NCI-H2107 treated with DMSO at 0.1 percent for 48 hours (cell line): ENCODE data around the gene TTC7B.

ENCODE experiments used
- DNase-seq: peaks from one replicate; lab custom pipeline; 2025; ENCODE audit not compliant: unreplicated experiment; lab: John Stamatoyannopoulos, UW

TTC7B gene

DNA sequence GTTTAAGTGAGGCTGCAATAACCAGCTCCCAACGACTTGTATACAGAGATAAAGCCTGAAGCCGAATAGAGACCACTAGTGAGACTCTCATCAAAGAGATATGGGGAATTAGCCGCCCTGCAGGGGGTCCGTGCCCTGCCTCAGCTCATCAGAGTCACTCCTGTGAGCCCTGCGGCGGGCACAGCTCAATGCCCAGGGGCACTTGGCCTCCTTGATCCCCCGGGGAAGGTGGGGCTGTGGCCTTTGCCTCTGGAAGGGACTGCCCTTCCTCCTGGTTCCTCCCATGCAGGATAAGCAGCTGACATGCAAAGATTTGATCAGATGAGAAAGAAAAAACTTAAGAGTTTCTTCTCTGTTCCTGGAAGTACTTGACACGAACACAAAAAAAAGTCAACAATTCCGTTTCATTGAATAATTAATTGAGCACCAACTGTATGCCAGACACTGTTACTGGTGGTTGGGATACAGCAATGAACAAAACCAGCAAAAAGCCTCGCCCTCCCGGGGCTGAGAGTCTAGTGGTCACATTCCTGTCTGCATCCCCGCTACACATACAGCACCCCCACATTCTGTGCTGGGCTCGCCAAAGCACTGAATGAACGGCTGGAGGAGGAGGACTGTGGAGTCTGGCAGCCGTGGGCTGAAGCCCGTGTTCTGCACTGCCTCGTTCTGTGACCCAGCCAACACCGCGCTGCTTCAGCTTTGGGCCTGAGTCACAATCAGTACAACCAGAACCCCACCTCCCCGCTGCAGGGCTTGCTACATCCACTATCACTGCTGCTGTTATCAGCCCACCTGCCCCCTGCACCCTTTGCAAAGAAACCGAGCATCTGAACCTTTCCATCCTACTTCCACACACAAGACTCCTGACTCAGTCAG lies 10.3 kb downstream of the TTC7B start:
- no peak for DNase-seq

DNA sequence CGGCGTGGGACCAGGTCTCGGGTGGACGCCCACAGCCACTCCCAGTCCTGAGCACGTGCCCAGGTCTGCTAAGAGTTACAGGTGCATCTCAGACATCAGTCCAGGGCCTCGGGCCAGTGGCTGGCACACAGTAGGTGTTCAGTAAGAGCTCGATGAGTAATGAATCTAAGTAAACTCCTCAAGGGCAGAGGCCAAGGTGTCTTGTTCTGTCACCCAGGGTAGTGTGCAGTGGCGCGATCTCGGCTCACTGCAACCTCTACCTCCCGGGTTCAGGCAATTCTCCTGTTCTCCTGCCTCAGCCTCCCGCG lies 11.2 kb downstream of the TTC7B start:
- no peak for DNase-seq

DNA sequence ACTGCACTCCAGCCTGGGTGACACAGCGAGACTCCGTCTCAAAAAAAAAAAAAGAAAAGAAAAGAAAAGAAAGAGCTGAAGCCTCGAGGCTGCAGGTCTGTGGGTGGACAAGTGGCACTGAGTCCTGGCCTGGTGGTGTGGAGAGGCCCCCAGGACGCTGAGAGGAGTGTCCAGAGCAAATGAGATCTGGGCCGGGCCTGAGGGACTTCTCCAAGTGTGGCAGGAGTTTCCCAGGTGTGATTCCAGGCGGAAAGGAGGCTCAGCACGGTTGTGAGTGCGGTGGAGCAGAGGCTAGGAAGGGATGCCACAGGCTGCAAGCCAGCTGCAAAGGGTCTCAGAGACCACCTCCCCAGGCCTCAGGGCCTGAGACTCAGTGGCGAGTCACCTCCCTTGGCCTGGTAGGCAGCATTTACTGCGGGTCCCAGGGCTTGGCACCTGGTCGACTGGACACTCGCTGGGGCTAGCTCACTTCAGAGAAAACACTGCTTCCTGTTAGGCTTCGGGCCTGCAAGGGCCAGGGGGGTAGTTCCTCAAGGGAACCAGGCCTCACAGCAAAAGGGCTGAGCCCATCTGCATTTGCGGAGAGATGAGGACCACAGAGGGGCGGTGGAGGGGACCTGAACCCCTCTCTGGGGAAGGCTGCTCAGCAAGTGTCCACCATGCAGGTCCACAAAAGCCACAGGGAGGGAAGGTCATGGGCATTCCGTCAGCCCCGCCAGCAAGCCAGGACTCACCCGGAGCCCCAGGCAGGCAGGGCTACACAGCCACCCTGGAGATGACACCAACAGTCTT lies 11.7 kb downstream of the TTC7B start:
- no peak for DNase-seq

- DNase-seq: no peak
Observed at GRCh38 chr14:90803249-90803648, 13.0 kb downstream of the TTC7B start.

GRCh38 chr14:90799420-90799819 lies 16.8 kb downstream of the TTC7B start:
- DNase-seq: no peak

- no peak for DNase-seq
Observed at GRCh38 chr14:90797919-90798318, 18.3 kb downstream of the TTC7B start.

GRCh38 chr14:90797451-90797850 lies 18.8 kb downstream of the TTC7B start:
- no peak for DNase-seq

DNA sequence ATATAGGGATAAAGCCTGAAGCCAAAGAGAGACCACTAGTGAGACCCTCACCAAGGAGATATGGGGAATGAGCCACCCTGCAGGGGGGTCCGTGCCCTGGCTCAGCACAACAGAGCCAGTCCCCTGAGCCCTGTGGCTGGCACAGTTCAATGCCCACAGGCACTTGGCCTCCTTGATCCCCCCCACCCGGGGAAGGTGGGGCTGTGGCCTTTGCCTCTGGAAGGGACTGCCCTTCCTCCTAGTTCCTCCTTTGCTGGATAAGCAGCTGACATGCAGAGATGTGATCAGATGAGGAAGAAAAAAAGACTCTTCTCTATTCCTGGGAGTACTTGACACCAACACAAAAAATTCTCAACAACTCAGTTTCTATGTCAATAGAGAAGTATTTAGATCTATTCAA lies 19.9 kb downstream of the TTC7B start:
- peak; percentile 29 for DNase-seq

DNA sequence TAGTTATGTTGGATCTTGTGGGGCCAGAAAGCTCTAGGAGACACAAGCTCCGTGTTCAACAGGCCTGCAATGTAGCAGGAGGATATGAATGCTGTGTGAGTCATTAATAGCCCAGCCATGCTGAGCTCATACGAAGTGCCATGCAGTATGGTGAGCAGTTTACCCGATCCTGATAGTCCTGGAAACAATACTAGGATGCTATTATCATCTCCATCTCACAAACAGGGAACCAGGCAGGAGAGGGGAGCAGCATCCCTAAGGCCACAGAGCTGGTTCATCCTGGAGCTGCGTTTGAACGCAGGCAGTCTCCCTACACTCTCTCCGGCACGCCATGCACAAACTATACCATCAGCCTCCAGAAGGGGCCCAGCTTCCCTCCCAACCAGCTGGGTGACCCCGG lies 20.5 kb downstream of the TTC7B start:
- DNase-seq: no peak

DNA sequence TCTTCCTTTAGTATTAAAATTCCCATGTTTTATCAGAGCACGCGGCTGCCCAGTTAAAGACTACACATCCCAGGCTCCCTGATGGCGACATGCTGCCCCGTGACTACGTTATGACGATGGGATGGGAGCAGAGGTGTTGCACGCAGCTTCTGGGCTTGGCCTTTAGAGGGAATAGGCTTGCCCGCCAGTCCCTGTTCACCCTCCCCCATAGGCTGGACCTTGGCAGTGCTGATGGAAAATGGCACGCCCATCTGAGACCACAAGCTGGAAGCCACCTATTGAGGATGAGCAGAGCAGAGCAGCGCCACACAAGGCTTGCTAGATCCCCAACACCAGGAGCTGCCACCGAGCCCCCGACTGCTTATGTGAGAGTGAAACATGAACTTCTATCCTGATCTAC lies 24.7 kb downstream of the TTC7B start:
- DNase-seq: no peak

DNA sequence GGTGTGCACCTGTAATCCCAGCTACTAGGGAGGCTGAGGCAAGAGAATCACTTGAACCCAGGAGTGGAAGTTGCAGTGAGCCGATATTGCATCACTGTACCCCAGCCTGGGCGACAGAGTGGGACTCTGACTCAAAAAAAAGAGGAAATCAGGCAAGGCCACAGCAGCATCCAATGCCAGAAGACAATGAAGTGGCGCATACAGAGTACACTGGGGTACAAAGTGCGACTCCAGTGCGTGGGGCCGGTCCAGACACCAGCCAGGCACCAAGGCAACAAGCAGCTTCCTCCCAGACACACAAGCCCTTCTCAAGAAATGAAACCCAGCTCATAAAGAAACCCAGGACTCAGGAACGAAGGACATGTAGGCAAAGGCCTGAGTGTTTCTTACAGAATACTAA lies 28.2 kb downstream of the TTC7B start:
- DNase-seq: no peak

GRCh38 chr14:90785876-90786450 lies 30.3 kb downstream of the TTC7B start:
- DNase-seq: no peak

DNA sequence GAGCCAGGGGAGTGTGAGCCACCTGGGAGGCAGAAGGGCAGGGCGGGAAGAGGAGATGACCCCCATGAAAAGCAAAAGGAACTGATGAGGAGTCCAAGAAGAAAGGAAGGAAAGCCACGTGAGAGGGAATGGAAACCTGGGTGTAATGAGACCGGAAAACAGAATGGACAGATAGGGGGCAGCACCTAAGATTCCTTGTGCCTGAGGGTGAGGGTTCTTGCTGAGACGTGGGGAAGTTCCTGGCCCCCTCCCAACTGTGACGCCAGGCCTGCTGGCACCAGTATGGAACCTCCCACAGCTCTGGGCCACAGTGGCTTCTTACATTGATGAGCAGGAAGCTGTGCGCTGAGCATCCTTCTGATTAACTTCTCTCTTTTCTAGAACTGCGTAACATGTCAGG lies 30.8 kb downstream of the TTC7B start:
- no peak for DNase-seq

DNA sequence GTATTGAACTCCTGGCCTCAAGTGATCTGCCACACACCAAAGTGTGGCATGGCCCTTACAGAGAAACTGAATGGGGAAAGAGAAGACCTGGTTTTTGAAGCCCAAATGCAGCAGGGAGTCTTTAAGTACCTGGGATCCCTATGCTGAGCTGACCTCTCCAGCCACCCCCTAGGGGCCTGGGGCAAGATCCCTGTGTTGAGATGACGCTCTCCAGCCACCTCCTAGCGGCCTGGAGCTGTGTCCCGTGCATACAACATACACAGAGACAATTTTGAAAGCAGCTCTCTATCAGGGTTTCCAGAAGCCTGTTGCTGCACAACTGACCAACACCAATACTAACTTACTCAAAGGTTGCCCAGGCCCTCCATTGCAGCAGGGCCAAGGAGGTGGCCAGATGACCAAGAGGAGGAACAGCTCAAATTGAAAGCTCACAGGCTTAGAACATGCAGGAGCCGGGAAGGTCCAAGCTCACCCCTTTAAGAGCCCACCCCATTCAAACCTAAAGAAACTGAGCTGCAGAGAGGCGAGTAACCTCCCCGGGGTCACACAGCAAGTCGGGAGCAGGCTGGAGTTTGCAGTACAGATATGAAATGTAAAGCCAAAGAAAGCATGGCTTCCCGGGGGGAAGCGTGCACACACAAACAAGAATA lies 31.5 kb downstream of the TTC7B start:
- DNase-seq: no peak

DNA sequence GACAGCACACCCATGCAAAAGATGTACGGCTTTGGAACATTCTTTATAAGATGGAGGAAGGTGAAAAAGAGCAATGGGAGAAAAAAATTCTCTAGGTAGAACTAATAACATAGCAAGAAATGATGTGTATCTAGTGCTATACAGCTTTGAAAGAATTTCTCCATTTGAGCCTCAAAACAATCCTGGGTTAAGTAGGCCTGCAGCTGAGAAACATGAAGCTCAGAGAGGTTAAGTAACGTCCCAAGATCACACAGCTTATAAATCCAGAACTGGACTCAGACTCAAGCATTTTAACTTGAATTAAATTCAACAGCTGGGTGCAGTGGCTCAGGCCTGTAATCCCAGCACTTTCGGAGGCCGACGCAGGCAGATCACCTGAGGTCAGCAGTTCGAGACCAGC lies 32.9 kb downstream of the TTC7B start:
- DNase-seq: no peak

DNA sequence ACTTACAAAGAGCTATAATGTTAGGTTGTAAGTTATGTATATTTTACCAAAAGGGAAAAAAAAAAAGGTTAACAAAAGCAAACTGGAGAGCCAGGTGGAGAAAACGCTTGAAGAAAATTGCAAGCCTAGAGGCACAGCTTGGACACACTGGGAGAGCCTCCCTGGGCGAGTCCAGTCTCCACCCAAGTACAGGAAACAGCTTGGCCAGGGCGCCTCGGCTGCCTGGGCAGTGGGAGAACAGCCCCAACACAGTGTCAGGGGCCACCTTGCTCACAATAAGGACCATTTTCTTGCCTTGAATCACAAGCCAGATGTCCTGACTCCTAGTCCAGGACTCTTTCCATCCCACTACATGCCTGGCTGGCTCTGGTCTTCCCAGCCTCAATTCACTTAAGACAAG lies 33.3 kb downstream of the TTC7B start:
- no peak for DNase-seq

GRCh38 chr14:90781876-90782275 lies 34.4 kb downstream of the TTC7B start:
- no peak for DNase-seq

DNA sequence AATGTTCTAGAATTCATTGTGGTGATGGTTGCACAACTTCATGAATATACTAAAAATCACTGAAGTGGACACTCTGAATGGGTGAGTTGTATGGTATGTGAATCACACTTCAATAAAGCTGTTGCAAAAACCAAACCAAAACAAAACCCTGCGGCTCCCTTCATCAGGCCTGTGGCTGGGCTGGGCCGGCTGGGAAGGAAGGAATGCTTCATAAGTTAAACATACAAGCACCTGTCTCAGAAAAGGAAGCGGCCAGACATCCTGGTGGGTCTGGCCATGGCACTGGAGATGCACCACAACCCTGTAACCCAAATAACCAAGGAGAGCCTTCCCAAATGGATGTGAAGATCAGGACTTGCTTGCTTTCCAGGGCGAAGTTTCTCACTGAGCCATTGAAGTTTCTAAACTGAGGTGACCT lies 34.9 kb downstream of the TTC7B start:
- no peak for DNase-seq

DNA sequence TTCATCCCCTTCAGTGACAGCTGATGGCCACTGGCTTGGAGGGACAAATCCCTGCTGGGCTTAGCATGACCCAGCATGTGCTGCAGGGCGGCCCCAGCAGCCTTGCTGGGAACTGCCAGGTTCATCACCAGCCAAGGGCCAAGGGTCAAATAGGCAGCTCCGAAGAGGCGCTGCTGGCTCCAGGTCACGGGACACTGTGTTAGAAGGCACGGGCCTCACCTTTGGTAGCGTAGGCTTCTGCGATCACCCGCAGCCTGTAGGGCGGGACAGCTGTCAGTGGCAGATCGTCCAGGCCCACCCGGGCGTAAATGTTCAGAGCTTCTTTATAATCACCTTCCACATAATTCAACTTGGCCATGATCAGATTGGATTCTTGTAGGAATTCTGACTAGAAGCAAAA lies 35.7 kb downstream of the TTC7B start:
- DNase-seq: no peak

DNA sequence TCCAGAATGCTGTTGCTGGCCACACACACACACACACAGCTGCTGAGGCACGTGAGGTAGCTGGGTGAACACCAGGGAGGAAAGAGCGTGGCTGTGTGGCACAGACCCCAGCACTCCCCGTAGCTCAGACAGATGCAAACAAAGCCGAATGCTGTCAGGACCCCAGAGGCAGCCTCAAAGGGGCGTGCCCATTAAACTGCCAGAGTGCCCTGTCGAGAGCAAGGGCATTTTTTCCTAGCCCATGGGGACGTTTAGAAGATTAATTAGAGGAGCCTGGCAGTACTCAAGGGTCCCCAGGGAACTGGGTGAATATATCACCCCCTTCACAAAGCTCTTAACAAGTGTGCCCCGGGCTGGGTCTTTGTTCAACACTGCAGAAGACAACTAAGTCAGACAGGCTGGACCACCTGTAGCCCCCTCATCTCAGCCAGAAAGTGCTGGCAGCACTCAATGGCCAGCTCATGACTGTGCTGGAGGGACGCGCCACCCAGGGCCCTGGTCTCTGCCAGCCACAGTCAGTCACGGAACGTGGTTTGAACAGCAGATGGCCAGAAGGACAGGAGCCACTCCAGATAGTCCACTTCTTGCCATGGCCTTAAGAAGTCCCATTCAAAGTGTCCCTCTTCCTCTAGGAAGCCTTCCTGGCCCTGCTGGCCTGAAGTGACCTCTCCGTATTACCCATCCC lies 37.5 kb downstream of the TTC7B start:
- DNase-seq: peak; percentile 80

GRCh38 chr14:90777830-90778485 lies 38.3 kb downstream of the TTC7B start:
- DNase-seq: no peak
